ENCODE measurements around the gene SPDYE17.
"Not testable (repeated sequence)": the region's sequence is repeated elsewhere in the genome, so short reads cannot be mapped to it uniquely, and the experiment has no call there.

Gene SPDYE17, protein sequence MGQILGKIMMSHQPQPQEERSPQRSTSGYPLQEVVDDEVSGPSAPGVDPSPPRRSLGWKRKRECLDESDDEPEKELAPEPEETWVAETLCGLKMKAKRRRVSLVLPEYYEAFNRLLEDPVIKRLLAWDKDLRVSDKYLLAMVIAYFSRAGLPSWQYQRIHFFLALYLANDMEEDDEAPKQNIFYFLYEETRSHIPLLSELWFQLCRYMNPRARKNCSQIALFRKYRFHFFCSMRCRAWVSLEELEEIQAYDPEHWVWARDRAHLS

DNA sequence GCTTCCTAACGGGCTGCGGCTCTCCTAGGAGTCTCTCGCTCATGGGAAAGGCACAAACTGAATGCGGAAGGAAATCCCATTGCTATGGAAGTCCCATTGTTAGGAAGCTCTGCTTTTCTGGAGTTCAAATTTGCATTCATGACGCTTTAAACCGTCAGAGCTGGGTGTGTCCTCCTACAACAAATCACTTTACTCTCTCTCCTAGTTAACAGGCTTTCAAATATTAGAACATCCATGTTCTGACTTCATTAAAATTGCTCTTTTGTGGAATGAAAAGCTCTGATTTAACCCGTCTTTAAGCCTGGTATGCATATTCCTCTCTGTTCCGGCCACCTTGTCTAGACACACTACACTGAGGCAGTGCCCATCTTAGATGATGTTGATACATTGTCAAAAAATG lies at the start of gene SPDYE17:
Gene SPDYE17, minus strand, starts transcription at position 101 of the 400 bp plus-strand sequence. CDS start 1,791 bp downstream, outside the sequence.
- not testable (repeated sequence) for DNase-seq

DNA sequence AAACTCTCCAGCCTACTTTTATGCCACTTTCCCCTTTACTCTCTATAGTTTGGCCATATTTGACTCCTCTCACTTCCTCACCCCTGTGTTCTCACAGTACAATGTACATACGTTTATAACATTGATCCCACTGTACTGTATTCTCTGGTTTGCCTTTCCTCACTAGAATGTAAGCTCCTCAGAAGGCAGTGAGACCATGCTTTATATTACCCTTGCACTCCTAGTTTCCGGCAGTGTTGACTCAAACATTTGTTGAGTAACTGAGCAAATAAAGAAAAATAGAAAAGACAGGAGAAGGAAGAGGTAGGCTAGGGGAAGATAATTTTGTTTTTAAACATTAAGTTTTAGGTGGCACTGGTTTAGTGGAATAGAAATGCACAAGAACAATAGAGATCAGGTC lies 48.1 kb upstream of the SPDYE17 start:
- DNase-seq = not testable (repeated sequence)

DNA sequence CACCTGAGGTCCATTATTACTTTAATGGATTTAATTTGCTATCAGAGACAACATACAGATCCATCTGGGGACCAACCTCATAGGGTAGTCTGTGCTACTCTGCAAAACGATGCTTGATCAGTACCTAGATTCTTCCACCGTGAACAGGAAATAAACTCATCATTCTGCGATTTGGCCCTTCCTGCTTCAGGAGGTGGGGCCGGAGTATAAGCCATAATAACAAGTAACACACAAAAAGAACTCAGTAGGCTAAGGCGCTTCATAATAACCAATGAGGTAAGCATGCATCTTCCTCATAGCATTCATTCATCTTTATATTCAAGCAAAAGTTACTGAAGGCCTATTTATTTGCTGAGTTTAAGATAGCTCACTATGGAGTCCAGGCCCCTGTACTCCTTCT lies 47.5 kb upstream of the SPDYE17 start:
- DNase-seq = not testable (repeated sequence)

DNA sequence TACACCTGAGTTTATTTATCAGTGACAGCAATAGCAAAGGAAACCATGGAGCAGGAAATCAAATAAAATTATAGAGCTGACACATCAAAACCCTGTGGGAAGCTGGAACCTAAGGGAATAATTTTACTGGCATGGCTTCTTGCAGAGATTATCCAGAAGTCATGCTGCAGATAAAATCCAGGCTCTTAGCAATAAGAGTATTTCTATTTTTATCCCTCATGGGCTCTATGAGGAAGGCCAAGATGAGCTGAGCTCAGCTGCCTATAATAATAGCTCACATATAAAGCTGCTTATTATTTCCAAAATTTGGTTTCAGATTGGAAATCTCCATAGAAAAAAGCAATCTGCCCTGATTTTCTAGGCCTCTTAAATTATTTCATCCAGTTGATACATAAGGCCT lies 47.0 kb upstream of the SPDYE17 start:
- DNase-seq = not testable (repeated sequence)

DNA sequence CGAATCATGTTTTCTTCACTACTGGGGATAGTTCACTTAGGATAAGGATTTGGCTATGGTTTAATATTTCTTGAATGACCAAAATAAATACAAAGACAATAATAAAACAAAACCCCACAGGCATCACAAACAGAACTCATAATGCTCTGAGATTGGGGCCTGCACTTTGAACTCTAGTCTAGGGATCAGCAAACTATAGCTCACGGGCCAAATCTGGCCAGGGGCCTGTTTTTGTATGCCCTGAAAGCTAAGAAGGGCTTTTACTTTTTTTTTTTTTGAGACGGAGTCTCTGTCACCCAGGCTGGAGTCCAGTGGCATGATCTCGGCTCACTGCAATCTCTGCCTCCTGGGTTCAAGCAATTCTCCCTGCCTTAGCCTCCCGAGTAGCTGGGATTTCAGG lies 44.9 kb upstream of the SPDYE17 start:
- DNase-seq = not testable (repeated sequence)

DNA sequence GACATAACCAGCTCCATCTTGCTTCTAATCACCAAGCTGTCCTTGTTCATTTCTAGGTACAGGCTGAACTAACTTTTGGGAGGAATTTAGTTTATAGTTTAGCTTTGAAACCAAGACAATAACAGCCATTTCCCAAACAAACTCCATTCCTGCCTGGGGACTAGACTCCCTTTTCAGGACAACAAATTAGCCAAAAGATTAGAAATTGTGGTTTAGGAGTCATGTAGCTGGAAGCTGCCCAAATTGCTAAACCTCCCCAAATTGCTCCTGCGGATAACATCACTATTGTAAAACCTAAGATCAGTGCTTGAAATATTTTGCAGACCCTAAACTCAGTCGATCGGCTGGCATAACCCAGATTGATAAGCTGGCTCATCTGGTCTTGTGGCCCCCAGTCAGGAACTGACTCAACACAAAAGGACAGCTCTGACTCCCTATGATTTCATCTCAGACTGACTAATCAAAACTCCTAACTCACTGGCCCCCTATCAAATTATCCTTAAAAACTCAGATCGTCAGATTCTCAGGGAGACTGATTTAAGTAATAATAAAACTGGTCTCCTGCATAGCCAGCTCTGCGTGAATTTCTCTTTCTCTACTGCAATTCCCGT lies 42.7 kb upstream of the SPDYE17 start:
- not testable (repeated sequence) for DNase-seq

DNA sequence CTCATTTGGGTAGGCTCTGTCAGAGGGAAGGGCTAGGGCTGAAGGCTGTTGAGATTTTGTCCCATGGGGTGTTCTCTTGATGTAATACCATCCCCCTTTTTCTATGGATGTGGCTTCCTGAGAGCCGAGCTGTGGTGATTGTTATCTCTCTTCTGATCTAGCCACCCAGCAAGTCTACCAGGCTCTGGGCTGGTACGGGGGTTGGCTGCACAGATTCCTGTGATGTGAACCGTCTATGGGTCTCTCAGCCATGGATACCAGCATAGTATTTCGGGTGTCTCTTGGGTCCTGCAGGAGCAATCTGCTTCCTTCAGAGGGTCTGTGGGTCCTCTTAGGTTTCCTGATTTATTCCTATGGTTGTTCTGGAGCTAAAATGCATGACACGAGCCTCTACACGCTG lies 38.9 kb upstream of the SPDYE17 start:
- DNase-seq = not testable (repeated sequence)

DNA sequence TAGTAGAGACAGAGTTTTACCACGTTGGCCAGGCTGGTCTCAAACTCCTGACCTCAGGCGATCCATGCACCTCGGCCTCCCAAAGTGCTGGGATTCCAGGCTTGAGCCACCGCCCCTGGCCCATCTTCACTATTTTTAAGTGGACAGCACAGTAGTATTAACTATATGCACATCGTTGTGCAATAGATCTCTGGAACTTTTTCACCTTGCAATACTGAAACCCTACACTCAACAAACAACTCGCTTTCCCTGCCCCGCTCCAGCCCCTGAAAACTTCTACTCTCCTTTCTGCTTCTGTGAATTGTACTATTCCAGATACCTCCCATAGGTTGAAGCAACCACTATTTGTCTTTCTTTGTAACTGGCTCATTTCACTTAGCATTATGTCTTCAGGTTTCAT lies 33.7 kb upstream of the SPDYE17 start:
- not testable (repeated sequence) for DNase-seq

DNA sequence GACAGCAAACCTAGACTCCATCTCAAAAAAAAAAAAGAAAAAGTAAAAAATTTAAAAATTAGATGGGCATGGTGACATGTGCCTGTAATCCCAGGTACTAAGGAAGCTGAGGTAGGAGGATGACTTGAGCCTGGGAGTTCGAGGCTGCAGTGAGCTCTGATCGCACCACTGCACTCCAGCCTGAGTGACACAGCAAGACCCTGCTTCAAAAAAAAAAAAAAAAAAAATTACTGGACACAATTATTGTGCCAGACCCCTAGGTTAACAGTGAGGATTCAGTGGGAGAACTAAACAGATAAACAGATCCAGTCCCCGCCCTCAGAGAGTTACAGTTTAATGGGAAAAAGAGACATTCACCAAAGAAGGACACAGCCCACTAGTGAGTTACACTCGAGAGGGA lies 31.6 kb upstream of the SPDYE17 start:
- DNase-seq = not testable (repeated sequence)

DNA sequence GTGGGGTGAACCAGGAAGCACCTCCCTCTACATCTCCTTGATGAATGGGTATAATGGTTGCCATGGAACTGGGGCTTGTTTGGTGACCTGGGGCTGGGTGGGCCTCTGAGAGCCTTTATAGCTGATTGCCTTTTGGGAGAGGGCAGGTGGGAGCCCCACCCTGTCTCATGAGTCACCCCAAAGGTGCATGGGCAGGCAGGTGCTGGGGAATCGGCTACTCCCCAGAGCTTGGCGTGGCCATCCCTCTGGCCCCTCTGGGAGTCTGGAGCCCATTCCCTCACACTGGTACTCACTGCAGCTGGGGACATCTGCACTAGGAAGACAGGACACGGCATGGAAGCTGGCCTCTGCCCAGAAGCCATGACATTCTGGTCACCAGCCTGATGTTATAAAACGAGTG lies 30.4 kb upstream of the SPDYE17 start, which contains the start of gene SPDYE18:
Gene SPDYE18, minus strand, starts transcription at position 2 of the 400 bp plus-strand sequence. CDS start 2,046 bp downstream, outside the sequence.
- DNase-seq = not testable (repeated sequence)

DNA sequence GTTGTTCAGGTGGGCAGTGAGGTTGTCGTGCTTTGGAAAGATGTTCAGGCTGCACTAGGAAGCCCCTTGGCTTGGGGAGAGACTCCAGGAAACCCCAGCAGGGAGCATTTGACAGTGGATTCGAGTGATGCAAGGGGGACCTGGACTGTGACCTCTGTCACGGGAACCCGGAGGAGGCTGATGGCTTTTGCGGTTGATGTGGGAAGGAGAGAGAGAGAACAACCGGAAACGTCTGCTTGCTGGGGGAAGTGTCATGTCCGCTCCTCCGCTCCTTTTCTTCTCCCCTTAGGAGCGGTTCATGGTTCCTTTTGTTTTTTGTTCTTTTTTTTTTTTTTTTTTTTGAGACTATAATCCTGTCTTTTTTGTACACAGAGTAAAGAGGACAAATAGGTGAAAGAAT lies 5.8 kb downstream of the SPDYE17 start:
- not testable (repeated sequence) for DNase-seq

DNA sequence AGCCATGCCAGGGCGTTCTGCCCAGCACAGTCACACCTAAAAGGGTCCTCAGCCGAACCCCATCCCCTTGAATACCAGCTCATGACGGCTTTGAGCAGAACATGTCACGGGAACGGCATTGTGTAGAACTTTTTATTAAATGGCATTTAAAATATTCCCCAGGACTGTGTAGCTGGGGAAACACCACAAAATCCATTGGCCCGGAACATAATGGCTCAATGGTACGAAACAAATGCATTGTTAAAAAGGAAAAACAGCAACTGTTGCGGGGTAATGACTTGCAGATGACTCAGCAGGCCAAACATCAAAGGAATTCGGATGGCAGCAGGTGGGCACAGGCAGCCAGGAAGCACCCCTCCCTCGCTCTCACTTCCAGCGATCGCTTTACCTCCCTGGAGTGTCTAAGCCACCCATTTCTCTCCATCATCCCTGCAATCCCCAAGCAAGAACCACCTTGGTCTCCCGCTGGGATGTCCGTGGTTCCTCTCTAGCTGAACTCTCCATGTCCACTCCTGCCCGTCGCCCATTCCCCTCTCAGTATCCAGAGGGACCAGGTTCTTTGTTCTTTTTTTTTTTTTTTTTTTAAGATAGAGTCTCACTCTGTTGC lies 22.0 kb downstream of the SPDYE17 start:
- not testable (repeated sequence) for DNase-seq

DNA sequence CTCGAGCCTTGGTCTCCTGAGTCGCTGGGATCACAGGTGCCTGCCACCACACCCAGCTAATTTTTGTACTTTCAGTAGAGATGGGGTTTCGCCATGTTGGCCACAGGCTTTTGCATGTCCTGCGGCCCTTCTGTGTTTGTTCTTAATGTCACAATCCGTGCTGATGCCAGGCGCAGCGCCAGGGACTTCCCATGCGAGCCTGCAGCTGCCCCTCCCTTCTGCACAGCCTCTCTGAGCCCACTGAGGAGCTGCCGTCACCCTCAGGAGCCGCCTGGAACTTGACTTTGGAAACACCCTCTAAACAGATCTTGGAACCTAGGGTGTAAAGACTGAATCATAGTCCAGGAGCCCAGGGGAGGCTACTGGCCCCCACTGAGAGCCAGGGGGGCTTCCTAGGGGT lies 24.2 kb downstream of the SPDYE17 start:
- DNase-seq = not testable (repeated sequence)

DNA sequence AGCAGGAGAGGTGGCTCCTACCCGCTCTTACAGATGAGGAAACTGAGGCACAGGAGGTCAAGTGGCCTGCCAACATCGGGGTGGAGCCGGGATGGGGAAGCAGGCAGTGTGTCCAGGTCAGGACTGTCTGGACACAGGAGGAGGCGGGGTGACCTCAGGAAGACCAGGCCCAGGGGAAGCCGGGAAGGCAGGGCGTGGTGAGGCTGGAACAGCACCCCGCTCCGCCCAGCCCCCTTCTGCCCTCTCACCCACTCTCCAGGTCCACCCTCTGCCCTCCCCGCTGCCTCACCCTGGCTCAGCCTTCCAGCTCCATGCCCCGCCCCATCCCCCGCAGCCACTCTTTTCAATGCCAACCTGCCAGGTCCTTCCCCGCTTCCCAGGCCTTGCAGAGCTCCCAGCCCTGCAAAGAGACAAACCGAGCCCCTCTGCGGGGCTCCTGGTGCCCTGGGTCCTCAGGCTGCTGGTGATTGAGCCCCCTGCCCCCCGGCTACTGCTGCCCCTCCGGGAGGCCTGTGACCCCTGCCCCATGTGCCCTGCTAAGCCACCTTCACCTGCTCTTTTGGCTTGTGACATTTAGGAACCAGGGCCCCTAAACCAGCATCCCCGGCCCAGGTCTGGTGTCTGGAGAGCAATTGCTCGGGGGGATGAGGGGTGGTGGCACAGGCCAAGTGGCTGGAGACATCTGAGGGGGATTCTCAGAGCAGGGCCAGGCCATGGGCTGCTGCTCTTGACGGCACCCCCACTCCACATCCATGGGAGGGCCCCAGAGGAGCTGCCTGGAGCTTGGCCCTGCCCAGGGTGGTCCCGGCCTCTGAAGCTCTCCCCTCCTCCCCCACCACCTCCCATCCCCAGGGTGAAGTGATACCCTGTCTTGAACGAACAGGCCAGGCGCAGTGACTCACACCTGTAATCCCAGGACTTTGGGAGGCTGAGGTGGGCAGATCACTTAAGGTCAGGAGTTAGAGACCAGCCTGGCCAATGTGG lies 25.7 kb downstream of the SPDYE17 start:
- DNase-seq = not testable (repeated sequence)

DNA sequence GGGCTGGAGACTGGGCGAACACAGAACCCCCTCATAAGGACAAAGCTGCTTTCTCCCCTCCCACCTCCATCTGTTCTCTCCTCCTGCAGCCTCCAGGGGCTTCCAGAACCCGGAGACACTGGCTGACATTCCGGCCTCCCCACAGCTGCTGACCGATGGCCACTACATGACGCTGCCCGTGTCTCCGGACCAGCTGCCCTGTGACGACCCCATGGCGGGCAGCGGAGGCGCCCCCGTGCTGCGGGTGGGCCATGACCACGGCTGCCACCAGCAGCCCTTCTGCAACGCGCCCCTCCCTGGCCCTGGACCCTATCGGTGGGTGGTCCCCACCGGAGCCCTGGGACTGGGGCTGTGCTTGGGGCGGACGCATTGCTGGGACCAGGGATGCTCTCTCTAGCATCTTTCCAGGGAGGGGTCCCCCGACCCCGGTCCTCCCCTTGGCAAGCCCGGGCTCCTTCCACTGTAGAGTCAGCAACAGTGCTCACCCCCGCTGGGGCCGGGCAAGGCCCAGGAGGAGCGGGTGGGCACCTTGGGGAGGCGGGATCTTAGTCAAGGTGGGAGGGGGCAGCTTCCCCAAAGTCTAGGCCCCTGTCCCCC lies 26.6 kb downstream of the SPDYE17 start:
- not testable (repeated sequence) for DNase-seq

DNA sequence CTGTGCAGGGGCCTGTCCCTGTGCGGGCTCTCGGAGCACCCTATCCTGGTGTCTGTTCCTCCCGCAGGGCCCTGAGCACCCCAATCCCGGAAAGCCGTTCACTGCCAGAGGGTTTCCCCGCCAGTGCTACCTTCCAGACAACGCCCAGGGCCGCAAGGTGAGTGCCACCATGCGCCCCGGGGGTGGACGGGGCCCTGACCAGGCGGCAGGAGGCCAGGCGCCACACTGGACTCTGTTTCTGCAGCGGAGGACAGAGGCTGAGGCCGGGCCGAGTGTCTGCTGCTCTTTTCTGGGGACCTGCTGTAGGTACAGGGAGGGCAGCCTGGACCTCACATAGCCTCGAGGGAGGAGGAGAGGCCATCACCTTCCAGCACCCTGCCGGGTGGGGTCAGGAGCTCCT lies 28.0 kb downstream of the SPDYE17 start:
- not testable (repeated sequence) for DNase-seq

DNA sequence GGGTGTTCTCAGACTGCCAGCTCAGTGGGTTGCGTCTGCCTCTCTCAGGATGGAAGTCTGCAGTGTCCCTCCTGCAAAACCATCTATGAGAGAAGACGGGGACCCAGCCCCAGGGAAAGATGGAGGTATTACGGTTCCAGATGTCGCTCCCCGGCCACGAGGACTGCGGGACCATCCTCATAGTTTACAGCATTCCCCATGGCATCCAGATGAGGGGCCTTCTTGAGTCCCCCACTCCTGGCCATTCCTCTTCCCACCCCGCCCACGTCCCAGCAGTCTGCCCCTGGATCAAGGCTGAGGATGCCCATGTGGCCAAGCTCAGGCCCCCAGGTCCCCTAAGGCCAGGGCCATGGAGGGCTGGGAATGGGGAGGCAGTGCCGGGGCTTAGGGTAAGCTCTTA lies 28.9 kb downstream of the SPDYE17 start:
- DNase-seq = not testable (repeated sequence)

DNA sequence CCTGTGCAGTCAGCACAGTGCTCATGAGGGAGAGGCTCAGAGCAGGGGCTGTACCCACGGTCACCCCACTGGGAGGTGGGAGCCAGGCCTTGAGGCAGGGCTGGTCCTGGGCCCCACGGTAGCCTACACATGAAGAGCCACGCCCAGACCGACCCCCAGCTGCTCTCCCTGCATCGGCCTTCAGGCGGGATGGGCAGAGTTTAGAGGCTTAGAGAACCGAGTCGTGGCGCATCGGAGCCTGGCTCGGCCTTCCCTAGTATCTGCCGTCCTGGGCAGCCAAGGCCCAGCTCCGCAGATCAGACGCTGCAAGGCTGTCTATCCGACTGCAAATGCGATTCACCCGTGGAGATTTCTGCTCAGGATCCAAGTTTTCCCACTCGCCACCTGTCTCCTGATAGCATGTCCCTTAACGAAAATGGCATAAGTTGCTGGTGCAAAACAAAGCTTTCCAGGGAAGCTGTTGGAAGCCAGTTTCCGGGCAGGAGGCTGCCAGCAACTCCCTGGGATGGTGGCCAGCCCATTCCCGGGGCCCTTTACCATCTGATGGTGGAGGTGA lies 29.4 kb downstream of the SPDYE17 start:
- DNase-seq = not testable (repeated sequence)

DNA sequence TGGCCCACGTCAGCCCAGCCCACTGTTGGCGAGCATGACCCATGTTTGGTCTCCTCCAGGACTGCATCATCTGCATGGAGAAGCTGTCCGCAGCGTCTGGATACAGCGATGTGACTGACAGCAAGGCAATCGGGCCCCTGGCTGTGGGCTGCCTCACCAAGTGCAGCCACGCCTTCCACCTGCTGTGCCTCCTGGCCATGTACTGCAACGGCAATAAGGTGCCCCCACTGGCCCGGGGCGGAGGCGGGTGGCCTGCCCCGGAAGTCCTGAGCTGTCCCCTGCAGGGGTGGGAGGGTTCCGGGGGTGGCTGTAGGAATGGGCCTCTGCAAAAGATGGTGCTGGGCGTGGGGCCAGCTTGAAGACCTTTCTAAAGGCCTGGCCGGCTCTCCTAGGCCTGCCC lies 30.1 kb downstream of the SPDYE17 start:
- not testable (repeated sequence) for DNase-seq

DNA sequence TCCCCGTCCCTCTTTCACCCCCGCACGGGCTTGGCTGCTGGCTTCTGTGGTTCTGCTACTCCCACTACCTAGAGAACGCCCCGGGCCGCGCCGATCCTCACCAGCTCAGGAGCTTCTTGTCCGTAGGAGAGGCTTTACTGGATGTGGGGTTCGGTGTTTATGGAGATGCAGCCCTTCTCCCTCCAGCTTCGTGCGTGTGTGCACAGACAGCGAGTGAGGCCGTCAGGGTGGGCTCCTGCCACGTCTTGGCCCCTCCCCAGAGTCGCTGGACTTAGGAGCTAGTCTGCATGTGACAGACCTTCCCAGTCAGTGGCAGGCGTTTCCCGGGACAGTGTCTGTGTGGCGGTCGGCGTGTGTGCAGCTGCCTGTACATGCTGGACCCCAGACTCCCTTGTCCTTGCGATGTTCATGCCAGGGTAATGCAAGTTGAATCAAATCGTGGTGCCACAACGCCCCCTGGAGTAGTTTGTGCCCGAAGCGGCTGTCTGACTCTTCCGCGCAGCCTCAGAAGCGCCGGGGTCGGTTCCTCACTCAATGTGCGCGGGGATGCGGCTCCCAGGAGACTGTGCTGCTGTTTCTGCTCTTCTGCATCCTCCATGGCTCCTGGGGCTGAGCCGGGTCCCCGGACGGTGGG lies 32.6 kb downstream of the SPDYE17 start:
- DNase-seq = not testable (repeated sequence)

DNA sequence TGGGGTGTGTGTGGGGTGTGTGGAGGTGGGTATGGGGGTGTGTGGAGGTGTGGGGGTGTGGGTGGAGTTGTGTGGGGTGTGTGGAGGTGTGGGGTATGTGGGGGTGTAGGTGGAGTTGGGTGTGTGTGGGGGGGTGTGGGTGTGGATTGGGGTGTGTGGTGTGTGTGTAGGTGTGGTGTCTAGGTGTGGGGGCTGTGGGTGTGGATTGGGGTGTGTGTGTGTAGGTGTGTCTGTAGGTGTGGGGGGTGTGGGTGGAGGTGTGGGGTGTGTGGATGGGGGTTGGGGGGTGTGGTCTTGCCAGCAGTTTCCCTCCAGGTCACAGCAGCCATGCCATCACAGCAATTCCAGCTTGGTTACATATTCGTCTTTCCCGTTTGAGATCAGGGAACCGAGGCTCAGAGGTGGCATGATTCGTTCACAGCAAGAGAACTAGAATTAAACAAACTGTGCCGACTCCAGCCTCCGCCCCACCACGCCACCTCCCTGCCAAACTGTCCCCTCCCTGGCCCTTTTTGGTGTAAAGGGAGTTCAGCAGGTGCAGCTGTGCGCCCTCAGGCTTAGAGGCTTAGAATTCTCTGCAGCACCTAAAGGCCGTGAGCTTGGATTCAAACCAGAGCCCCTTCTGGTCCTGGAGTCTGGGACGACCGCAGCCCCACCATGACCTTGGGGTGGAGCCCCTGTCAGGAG lies 33.3 kb downstream of the SPDYE17 start:
- not testable (repeated sequence) for DNase-seq
